Common myeloid progenitor, CD34-positive (primary cell): ENCODE data around the gene DHX35.
"Not testable (repeated sequence)": the region's sequence is repeated elsewhere in the genome, so short reads cannot be mapped to it uniquely, and the experiment has no call there.

ENCODE experiments used
- CTCF ChIA-PET: fragments of 350-600 bp; sonication (Branson Sonifier 250); formaldehyde crosslinking; loops from one replicate; lab custom pipeline; 2021; ENCODE audit warnings: antibody characterized with exemption; lab: Charles Lee
- POLR2A ChIA-PET: fragments of 350-600 bp; sonication (Branson Sonifier 250); formaldehyde crosslinking; loops from one replicate; lab custom pipeline; 2021; ENCODE audit warnings: antibody characterized with exemption; lab: Charles Lee
- DNase-seq, 3 donors: peaks; one replicate each; pipeline versions ENCODE4 v3.0.0 to v3.0.0-alpha.2; 2013
- H3K27ac ChIP-seq, 2 experiments: 1 replicate in 1 of 2; 2 replicates in 1 of 2; pipeline ENCODE4 v1.7.0; 2013; ENCODE audit warnings: inconsistent platforms in 2 of 2, low read length in 2 of 2, mild to moderate bottlenecking in 2 of 2, low read depth in 1 of 2, moderate library complexity in 1 of 2; ENCODE audit not compliant: severe bottlenecking in 2 of 2, insufficient read depth in 1 of 2, poor library complexity in 1 of 2
- H3K27me3 ChIP-seq, 5 experiments: replicated peaks in 2 of 5; 1 replicate in 3 of 5; 2 replicates in 2 of 5; pipeline versions ENCODE4 v1.6.1 to v1.7.0; 2013; ENCODE audit warnings: low read length in 4 of 5, mild to moderate bottlenecking in 2 of 5, moderate library complexity in 2 of 5, inconsistent platforms in 1 of 5; ENCODE audit not compliant: insufficient read depth in 5 of 5, control insufficient read depth in 4 of 5
- H3K36me3 ChIP-seq, 4 experiments: 1 replicate in 2 of 4; 2 replicates in 2 of 4; pipeline versions ENCODE4 v1.6.1 to v1.7.0; 2013; ENCODE audit warnings: low read length in 3 of 4, control low read depth in 1 of 4, mild to moderate bottlenecking in 1 of 4; ENCODE audit not compliant: control insufficient read depth in 4 of 4, insufficient read depth in 4 of 4
- H3K4me1 ChIP-seq, 4 experiments: 1 replicate in 3 of 4; 2 replicates in 1 of 4; pipeline versions ENCODE4 v1.6.1 to v1.7.1; 2013; ENCODE audit warnings: low read length in 3 of 4, mild to moderate bottlenecking in 3 of 4, control low read depth in 1 of 4, inconsistent platforms in 1 of 4, moderate library complexity in 1 of 4; ENCODE audit not compliant: control insufficient read depth in 4 of 4, insufficient read depth in 4 of 4; ENCODE audit errors: control extremely low read depth in 1 of 4
- H3K4me3 ChIP-seq, 7 experiments: 1 replicate in 4 of 7; 2 replicates in 3 of 7; pipeline versions ENCODE4 v1.5.1 to v1.7.0; 2013; ENCODE audit warnings: mild to moderate bottlenecking in 7 of 7, low read length in 6 of 7, moderate library complexity in 6 of 7, inconsistent platforms in 2 of 7, low read depth in 2 of 7, control low read depth in 1 of 7; ENCODE audit not compliant: insufficient read depth in 4 of 7, control insufficient read depth in 1 of 7; ENCODE audit errors: extremely low read depth in 1 of 7
- H3K9me3 ChIP-seq, 5 experiments: 1 replicate in 4 of 5; 2 replicates in 1 of 5; pipeline versions ENCODE4 v1.6.1 to v1.7.1; 2013; ENCODE audit warnings: low read length in 4 of 5, mild to moderate bottlenecking in 2 of 5, inconsistent platforms in 1 of 5, low read depth in 1 of 5, moderate library complexity in 1 of 5; ENCODE audit not compliant: control insufficient read depth in 4 of 5, insufficient read depth in 2 of 5; ENCODE audit errors: control extremely low read depth in 1 of 5
- WGBS: methylation state at CpG from one replicate; pipeline ENCODE4 v1.1.5; 2013; ENCODE audit not compliant: insufficient coverage; 5-methylcytosine and 5-hydroxymethylcytosine counted together

DHX35 gene

DNA sequence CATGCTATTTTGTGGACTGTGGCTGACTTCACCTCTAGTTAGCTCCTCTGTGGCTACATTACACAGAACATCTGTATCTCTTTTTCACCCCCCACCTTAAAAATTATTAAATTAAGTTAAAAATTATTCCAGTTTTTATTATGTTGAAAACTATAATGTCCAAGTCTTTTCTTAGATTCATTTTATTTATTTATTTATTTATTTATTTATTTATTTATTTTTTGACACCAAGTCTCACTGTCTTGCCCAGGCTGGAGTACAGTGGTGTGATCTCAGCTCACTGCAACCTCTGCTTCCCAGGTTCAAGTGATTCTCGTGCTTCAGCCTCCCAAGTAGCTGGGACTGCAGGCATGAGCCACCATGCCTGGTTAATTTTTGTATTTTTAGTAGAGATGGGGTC, 34.7 kb downstream of the DHX35 start:
- DNase-seq, H3K4me1 ChIP-seq, H3K27me3 ChIP-seq, H3K27ac ChIP-seq, H3K4me3 ChIP-seq, H3K9me3 ChIP-seq: not testable (repeated sequence)
- WGBS: 83% methylated on average over 1 of the region's 1 CpG
- ChIA-PET POLR2A (interaction anchor here (0.7 kb wide), 1 partner anchor 34 kb away, joined by 3 read pairs; no protein-coding TSS in a partner anchor), CTCF (interaction anchor here (1.2 kb wide), 2 partner anchors 12 to 27 kb away, joined by 4 to 5 read pairs; no protein-coding TSS in a partner anchor)
- peaks cover 11 to 71% (median 44%) of the 10 kb centered on the region in 4 experiments for H3K36me3 ChIP-seq

DNA sequence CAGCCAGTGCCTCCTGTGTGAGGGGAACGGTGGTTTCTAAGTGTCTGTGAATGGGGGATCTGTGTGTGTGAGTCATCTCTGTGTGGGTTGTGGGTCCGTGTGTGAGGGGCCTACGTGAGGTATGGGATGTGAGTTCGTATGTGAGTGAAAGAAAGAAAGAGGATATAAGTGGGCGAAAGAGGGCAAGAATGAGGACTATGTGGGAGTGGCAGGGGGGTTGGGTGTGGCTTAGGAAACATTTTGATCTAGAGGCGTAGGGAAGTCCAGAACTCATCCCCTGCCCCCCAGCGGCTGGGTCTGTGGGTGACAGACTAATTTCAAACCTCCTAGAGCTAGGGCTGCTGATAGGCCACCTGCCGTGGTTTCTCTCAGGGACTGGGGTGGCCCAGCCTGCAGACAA, 35.5 kb downstream of the DHX35 start:
- H3K4me3 ChIP-seq: no peak overlapping the region
- CTCF ChIA-PET: interaction anchor here (0.5 kb wide), 1 partner anchor 14 kb away, joined by 3 read pairs; no protein-coding TSS in a partner anchor
- no peaks in the 10 kb centered on the region for H3K9me3 ChIP-seq
- H3K27me3 ChIP-seq: no peaks in the 10 kb centered on the region
- H3K27ac ChIP-seq: no peak overlapping the region
- H3K4me1 ChIP-seq: no peaks in the 10 kb centered on the region
- DNase-seq: peak in 1 of 3 donors; percentile 6
- 93% methylated on average over 8 of the region's 8 CpGs for WGBS
- peaks cover 15 to 72% (median 49%) of the 10 kb centered on the region in 4 experiments for H3K36me3 ChIP-seq
- POLR2A ChIA-PET: no interaction called here

DNA sequence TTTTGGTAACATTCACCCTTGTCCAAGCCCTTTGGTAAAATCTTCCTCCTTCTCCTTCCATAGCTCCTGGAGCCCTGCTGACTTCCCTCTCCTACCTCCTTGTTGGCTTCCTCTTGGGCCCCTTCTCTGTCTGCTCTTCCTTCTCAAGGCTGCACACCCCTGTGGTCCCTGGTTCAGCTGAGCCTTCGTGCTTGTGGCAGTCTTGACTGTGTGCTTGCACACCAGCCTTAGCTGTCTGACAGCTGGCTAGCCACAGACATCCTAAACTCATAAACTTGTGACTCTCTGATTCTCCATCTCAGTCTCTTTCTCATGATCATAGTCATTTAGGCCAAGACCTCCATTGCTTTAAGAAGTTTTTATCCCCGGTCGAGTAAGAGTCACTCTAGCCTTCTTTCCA, 37.1 kb downstream of the DHX35 start:
- CTCF ChIA-PET: interaction anchor here (1.4 kb wide), 2 partner anchors 15 to 33 kb away, joined by 3 read pairs; no protein-coding TSS in a partner anchor
- Histone ChIP-seq H3K4me1 (no peaks in the 10 kb centered on the region), H3K27ac (no peak overlapping the region), H3K9me3 (no peaks in the 10 kb centered on the region), H3K27me3 (no peaks in the 10 kb centered on the region), H3K4me3 (no peak overlapping the region), H3K36me3 (peaks cover 15 to 78% (median 54%) of the 10 kb centered on the region in 4 experiments)
- POLR2A ChIA-PET: no interaction called here
- no peak for DNase-seq
- 98% methylated on average over 3 of the region's 3 CpGs for WGBS

DNA sequence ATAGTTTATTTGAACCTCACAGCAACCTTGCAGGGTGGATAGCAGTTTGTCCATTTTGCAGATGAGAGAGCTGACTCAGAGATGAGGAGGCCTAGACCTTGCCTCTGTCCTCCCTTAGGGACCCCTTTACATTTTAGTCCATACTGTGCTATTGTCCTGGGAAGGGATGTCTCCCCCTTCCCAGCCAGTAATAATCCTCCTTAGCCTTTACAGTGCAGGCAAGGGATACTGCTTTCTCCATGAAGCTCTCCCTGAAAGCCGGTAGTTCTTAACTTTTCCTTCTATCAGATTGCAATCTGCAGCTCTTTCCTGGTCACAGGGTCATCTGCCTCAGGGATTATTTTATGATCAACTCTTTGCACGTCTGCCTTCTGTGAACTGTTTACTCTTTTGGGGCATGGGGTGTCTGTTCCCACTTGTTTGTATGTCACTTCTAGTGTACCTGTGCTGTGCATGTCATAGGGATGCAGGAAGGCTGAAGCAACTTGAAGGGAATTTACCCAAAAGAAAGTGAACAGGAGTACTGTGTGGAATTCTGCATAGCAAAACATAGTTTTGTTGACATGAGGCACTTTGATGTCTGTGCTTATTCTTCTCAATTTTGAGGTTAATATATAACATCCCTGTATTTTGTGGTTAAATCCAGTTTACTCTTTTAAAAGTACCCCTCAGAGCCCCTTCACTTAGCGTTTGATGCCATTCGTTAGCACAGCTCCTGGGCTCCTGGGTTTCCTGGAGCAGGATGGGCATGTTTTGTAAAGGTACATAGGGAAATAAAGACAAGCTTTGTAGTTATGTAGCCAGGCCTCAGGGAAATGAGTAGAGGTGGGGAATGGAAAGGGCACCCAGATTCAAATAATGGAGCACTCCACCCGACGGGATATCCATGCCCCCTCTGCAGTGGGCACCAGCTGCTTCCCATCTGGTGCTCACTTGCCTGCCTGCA, 38.1 kb downstream of the DHX35 start:
- CTCF ChIA-PET: interaction anchor here (1.4 kb wide), 1 partner anchor 34 kb away, joined by 3 read pairs; no protein-coding TSS in a partner anchor

DNA sequence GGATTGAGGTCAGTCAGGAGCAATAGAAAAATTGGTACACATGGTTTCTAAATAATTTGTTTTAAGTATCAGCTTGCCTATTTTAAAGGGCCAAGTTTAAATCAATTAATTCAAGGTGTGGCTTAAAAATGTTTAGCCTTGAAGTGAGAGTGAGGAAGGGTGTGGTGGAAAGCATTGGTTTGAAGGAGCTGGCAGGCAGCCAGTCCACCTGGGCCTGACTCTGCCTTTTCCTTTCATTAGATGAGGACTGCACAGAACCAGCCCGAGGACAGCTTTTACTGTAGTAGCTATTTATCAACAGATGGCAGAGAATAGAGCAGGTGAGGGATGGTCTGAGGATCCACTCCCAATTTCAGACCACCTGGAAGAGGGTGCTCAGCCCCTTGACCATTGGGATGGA, 42.4 kb downstream of the DHX35 start:
- no peak overlapping the region for H3K4me3 ChIP-seq
- no peak for DNase-seq
- ChIA-PET POLR2A (no interaction called here), CTCF (no interaction called here)
- no peaks in the 10 kb centered on the region for H3K27me3 ChIP-seq
- 100% methylated on average over 1 of the region's 1 CpG for WGBS
- H3K36me3 ChIP-seq: peaks cover 20 to 82% (median 63%) of the 10 kb centered on the region in 4 experiments
- H3K9me3 ChIP-seq: no peaks in the 10 kb centered on the region
- H3K4me1 ChIP-seq: no peaks in the 10 kb centered on the region
- no peak overlapping the region for H3K27ac ChIP-seq

More for the DNA sequence above, 38.1 kb downstream of the DHX35 start:
- Histone ChIP-seq H3K27me3 (no peaks in the 10 kb centered on the region), H3K9me3 (no peaks in the 10 kb centered on the region), H3K4me3 (no peak overlapping the region), H3K4me1 (no peaks in the 10 kb centered on the region), H3K36me3 (peaks cover 15 to 78% (median 56%) of the 10 kb centered on the region in 4 experiments), H3K27ac (no peak overlapping the region)
- WGBS: 98% methylated on average over 6 of the region's 6 CpGs
- no peak for DNase-seq
- POLR2A ChIA-PET: no interaction called here

DNA sequence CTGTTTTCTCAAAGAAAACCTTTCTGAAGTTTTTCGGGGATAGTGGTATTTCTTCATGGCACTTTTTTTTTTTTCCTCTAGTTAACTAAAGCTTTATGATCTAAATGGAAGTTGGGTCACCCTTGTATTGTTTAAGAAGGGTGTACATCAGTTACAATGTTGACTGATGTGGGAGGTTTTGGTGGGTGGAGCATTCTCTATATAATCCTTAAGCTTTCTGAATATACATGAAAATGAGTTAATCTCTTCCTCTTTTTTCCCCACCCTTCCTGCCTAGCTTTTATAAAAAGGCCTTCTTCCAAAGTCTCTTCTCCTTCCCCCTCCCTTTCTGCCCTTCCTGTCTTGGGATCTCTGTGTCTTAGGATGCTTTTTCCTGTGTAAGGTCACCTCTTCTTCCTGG, 47.2 kb downstream of the DHX35 start:
- DNase-seq: no peak
- no peaks in the 10 kb centered on the region for H3K4me1 ChIP-seq
- WGBS: no CpG with 5 or more reads among the region's 1 CpG
- peaks cover 19 to 64% (median 47%) of the 10 kb centered on the region in 4 experiments for H3K36me3 ChIP-seq
- H3K27ac ChIP-seq: no peak overlapping the region
- no peak overlapping the region for H3K4me3 ChIP-seq
- no peaks in the 10 kb centered on the region for H3K9me3 ChIP-seq
- ChIA-PET CTCF (interaction anchor here (1.5 to 1.8 kb wide), 2 partner anchors 13 to 17 kb away, joined by 4 to 5 read pairs; no protein-coding TSS in a partner anchor), POLR2A (no interaction called here)
- no peaks in the 10 kb centered on the region for H3K27me3 ChIP-seq

DNA sequence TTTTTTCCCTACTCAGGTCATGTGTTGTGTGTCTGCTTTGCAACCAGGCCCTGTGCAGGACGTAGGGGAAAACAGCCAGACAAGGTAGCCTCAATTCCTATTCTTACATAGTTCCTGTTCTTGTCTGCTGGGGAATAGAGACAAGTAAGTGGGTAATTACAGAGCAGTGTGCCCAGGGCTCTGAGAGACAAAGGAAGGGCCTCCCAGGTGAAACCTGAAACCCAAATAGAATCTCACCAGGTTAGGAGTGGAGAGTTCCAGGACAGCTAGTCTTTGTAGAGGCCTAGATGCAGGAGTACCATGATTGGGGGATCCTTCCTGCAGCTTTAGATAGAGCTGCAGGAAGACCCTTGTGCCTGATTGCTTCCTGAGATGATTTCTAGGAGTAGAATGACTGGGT, 48.4 kb downstream of the DHX35 start:
- WGBS: no CpG with 5 or more reads among the region's 1 CpG
- H3K9me3 ChIP-seq: no peaks in the 10 kb centered on the region
- no peak for DNase-seq
- H3K4me3 ChIP-seq: no peak overlapping the region
- CTCF ChIA-PET: no interaction called here
- no peaks in the 10 kb centered on the region for H3K4me1 ChIP-seq
- no peaks in the 10 kb centered on the region for H3K27me3 ChIP-seq
- H3K27ac ChIP-seq: no peak overlapping the region
- peaks cover 20 to 71% (median 50%) of the 10 kb centered on the region in 4 experiments for H3K36me3 ChIP-seq
- POLR2A ChIA-PET: no interaction called here
